K562 (cell line): ENCODE results near the gene POU2AF1. TPM values are rescaled to one million over a fixed set of nuclear protein-coding genes. Genes with fewer than 3 reads are reported as not detected.

ENCODE experiments used
- ATAC-seq: fragments of 200-7000 bp; cut with Tn5 transposase; 3 replicates; pipeline ENCODE4 v1.9.1; 2020; ENCODE audit warnings: moderate library complexity
- BruUV-seq: library from RNA; stranded (reverse); fragments of 400-500 nt; replicated peaks from 2 replicates; lab custom pipeline; 2021; lab: Mats Ljungman, UMichigan
- CTCF ChIA-PET: fragments of 300-600 bp; formaldehyde crosslinking; extraction: SDS; loops from one replicate; lab custom pipeline; 2021; ENCODE audit warnings: low intra/inter-chr PET ratio; lab: Yijun Ruan, JAX
- POLR2A ChIA-PET: fragments of 300-600, 350-650 bp; sonication (Branson Sonifier 250); formaldehyde crosslinking; extraction: SDS; loops from one replicate; lab custom pipeline; 2021; ENCODE audit warnings: antibody characterized with exemption, inconsistent platforms; lab: Yijun Ruan, JAX
- DNase-seq, 4 experiments: peaks; one replicate each; pipeline versions ENCODE4 v3.0.0 to v3.0.0-alpha.2; 2011 to 2018; ENCODE audit warnings: low spot score in 3 of 4, mixed read lengths in 3 of 4; ENCODE audit errors: extremely low read depth in 1 of 4
- FAIRE-seq: peaks from 2 replicates; lab custom pipeline; 2011; peaks lifted over from hg19 to GRCh38; lab: Jason Lieb, UNC
- H2AFZ ChIP-seq: 2 replicates; pipeline ENCODE4 v1.6.0; 2011; ENCODE audit warnings: low read depth, low read length, control low read depth, inconsistent platforms
- H3K27ac ChIP-seq: fragments of 200-600 bp; 3 replicates; pipeline ENCODE4 v1.8.0; 2011; ENCODE audit warnings: low read depth, mild to moderate bottlenecking, control low read depth, inconsistent platforms, low read length, moderate library complexity, mixed read lengths; ENCODE audit errors: extremely low read depth
- H3K27me3 ChIP-seq, 2 experiments: fragments of 300-600 bp in 1 of 2; 2 replicates in 1 of 2; 3 replicates in 1 of 2; pipeline versions ENCODE4 v1.6.0 to v1.8.0; 2011; ENCODE audit warnings: inconsistent platforms in 2 of 2, low read length in 2 of 2, mild to moderate bottlenecking in 1 of 2, mixed read lengths in 1 of 2, moderate library complexity in 1 of 2; ENCODE audit not compliant: control insufficient read depth in 2 of 2, insufficient read depth in 2 of 2
- H3K36me3 ChIP-seq: fragments of 300-600 bp; 3 replicates; pipeline ENCODE4 v1.8.0; 2011; ENCODE audit warnings: mild to moderate bottlenecking, low read length, inconsistent platforms; ENCODE audit not compliant: control insufficient read depth, insufficient read depth
- H3K4me1 ChIP-seq, 2 experiments: fragments of 200-600 bp in 1 of 2; replicated peaks in 1 of 2; 2 replicates in 1 of 2; 3 replicates in 1 of 2; pipeline versions ENCODE4 v1.5.1 to v1.8.0; 2011; ENCODE audit warnings: inconsistent platforms in 2 of 2, low read length in 2 of 2, mild to moderate bottlenecking in 1 of 2, mixed read lengths in 1 of 2, moderate library complexity in 1 of 2; ENCODE audit not compliant: control insufficient read depth in 2 of 2, insufficient read depth in 2 of 2
- H3K4me2 ChIP-seq: 2 replicates; pipeline ENCODE4 v1.6.1; 2011; ENCODE audit warnings: low read length, control low read depth, inconsistent platforms, mixed read lengths; ENCODE audit not compliant: insufficient read depth
- H3K4me3 ChIP-seq: fragments of 200-600 bp; sonication (generic), shearing (Covaris generic); 2 replicates; pipeline ENCODE4 v1.5.1; 2016; ENCODE audit warnings: control low read depth, inconsistent platforms
- H3K79me2 ChIP-seq: fragments of 200-600 bp; 3 replicates; pipeline ENCODE4 v1.8.0; 2011; ENCODE audit warnings: low read length, inconsistent platforms; ENCODE audit not compliant: control insufficient read depth, insufficient read depth
- H3K9ac ChIP-seq, 2 experiments: 2 replicates each; pipeline versions ENCODE4 v1.6.0 to v1.6.1; 2011; ENCODE audit warnings: low read depth in 2 of 2, low read length in 2 of 2, control low read depth in 1 of 2, inconsistent platforms in 1 of 2, mild to moderate bottlenecking in 1 of 2, mixed read lengths in 1 of 2; ENCODE audit not compliant: insufficient read depth in 1 of 2
- H3K9me1 ChIP-seq: one replicate; pipeline ENCODE4 v1.6.0; 2011; ENCODE audit warnings: inconsistent platforms, mild to moderate bottlenecking, low read length, moderate library complexity; ENCODE audit not compliant: control insufficient read depth, insufficient read depth
- H3K9me3 ChIP-seq: replicated peaks from 2 replicates; pipeline ENCODE4 v1.5.1; 2011; ENCODE audit warnings: low read depth, low read length, inconsistent platforms; ENCODE audit not compliant: control insufficient read depth, insufficient read depth
- H4K20me1 ChIP-seq: replicated peaks from 2 replicates; pipeline ENCODE4 v1.6.1; 2011; ENCODE audit warnings: low read length, inconsistent platforms, mixed read lengths; ENCODE audit not compliant: control insufficient read depth, insufficient read depth
- E2F5 ChIP-seq: sonication (generic); formaldehyde crosslinking; IDR thresholded peaks from 2 replicates; pipeline ENCODE4 v1.8.0; 2022; ENCODE audit warnings: mild to moderate bottlenecking, missing genetic modification reagents
- KDM5B ChIP-seq: fragments of 200-600 bp; sonication (generic); IDR thresholded peaks from 2 replicates; pipeline ENCODE4 v1.6.1; 2012; ENCODE audit warnings: low read depth, mild to moderate bottlenecking, moderate library complexity, low read length, control low read depth, inconsistent platforms; ENCODE audit not compliant: insufficient replicate concordance
- MTA3 ChIP-seq: fragments of 450-650 bp; formaldehyde crosslinking; IDR thresholded peaks from 2 replicates; pipeline ENCODE4 v1.6.1; 2017; ENCODE audit warnings: mild to moderate bottlenecking, borderline replicate concordance
- SOX6 ChIP-seq: fragments of 450-650 bp; IDR thresholded peaks from 2 replicates; pipeline ENCODE4 v1.6.1; 2014; ENCODE audit warnings: mild to moderate bottlenecking
- ZNF212 ChIP-seq: fragments of 450-650 bp; formaldehyde crosslinking; IDR thresholded peaks from 2 replicates; pipeline ENCODE4 v1.4.0; 2020; ENCODE audit warnings: mild to moderate bottlenecking
- ZNF217 ChIP-seq: sonication (generic); formaldehyde crosslinking; IDR thresholded peaks from 2 replicates; pipeline ENCODE4 v1.8.0; 2022; ENCODE audit warnings: mild to moderate bottlenecking, missing genetic modification reagents
- WGBS: fragments of 100-300 bp; shearing (Covaris generic); methylation state at CpG from one replicate; pipeline ENCODE4 v1.1.6; 2016; ENCODE audit warnings: low coverage, mixed read lengths; ENCODE audit not compliant: insufficient coverage; ENCODE audit errors: missing lambda C conversion rate; 5-methylcytosine and 5-hydroxymethylcytosine counted together
- in situ Hi-C: fragments of 300-500 bp; cut with MboI; formaldehyde crosslinking; loops from 4 replicates; pipeline ENCODE4 v1.15.0; 2018; ENCODE audit warnings: inconsistent platforms, mixed read lengths
- intact Hi-C: fragments of 100-400 bp; cut with micrococcal nuclease; formaldehyde crosslinking; loops from 2 replicates; pipeline ENCODE4 v1.14.2; 2022
- polyA plus RNA-seq, 8 experiments: library from polyadenylated mRNA; depleted of rRNA in 4 of 8; stranded (reverse) in 5 of 8; unstranded in 3 of 8; fragments of >200 nt; fragmentation: Nextera tagmentation in 2 of 8; fragmentation: Illumina TruSeq in 1 of 8; extraction: Ambion mirVana in 2 of 8; extraction: Trizol in 1 of 8; gene quantifications; 2 replicates each; pipeline versions ENCODE4 v1.2.1 to v1.2.3, GENCODE V29; 2011 to 2014; ENCODE audit warnings: inconsistent platforms in 1 of 8, missing spikeins in 1 of 8
- total RNA-seq, 7 experiments: library from RNA; depleted of rRNA in 6 of 7; stranded (reverse); fragments of >200 nt in 6 of 7; fragmentation: Illumina TruSeq in 2 of 7; extraction: Trizol in 2 of 7; gene quantifications; 2 replicates each; pipeline versions ENCODE4 v1.2.1 to v1.2.3, GENCODE V29; 2011 to 2021; ENCODE audit warnings: low replicate concordance in 1 of 7

Gene POU2AF1
- total and polyA plus RNA-seq, 9 of the 15 experiments (the other 6 are each of a cell fraction or from before 2014, with no cell fraction given): 0.09 TPM; not detected in 8

- no peak overlapping the region for H3K9ac ChIP-seq
- 0% methylated on average over 6 of the region's 9 CpGs for WGBS
- ChIA-PET CTCF (no interaction called here), POLR2A (no interaction called here)
- no peaks in the 10 kb centered on the region for H3K9me3 ChIP-seq
- no peaks in the 10 kb centered on the region for H3K36me3 ChIP-seq
- no TSS peak for BruUV-seq
- H3K4me1 ChIP-seq: no peaks in the 10 kb centered on the region
- H4K20me1 ChIP-seq: no peaks in the 10 kb centered on the region
- FAIRE-seq: no peak
- no peak overlapping the region for H3K27ac ChIP-seq
- in situ Hi-C loops: no loop called here
- H3K27me3 ChIP-seq: no peaks in the 10 kb centered on the region
- H3K9me1 ChIP-seq: no peaks in the 10 kb centered on the region
- TF ChIP-seq SOX6 (no peak), KDM5B (no peak), MTA3 (no peak), E2F5 (CRISPR knock-in tag) (no peak), ZNF212 (no peak), ZNF217 (CRISPR knock-in tag) (no peak)
- TF ChIP-seq, all 486 proteins: peak for 0
- no peak for ATAC-seq
- Histone ChIP-seq H3K79me2 (no peaks in the 10 kb centered on the region), H3K4me3 (no peak overlapping the region), H3K4me2 (no peak overlapping the region), H2AFZ (no peak overlapping the region)
- no peak for DNase-seq
- intact Hi-C loops: loop anchor here (5.0 kb wide), 1 partner anchor 75 kb away; no protein-coding TSS in a partner anchor
These were observed 26.8 kb downstream of the POU2AF1 start for GRCh38 chr11:111352231-111352746.
